GM19452 (cell line): Measurements from ENCODE around the gene LYSMD2.
"Not testable (repeated sequence)": the region's sequence is repeated elsewhere in the genome, so short reads cannot be mapped to it uniquely, and the experiment has no call there.

Experiments used
- ATAC-seq: cut with Tn5 transposase; IDR thresholded peaks from one replicate; pipeline ENCODE4 v1.9.1; 2021; ENCODE audit not compliant: unreplicated experiment

The LYSMD2 gene, protein sequence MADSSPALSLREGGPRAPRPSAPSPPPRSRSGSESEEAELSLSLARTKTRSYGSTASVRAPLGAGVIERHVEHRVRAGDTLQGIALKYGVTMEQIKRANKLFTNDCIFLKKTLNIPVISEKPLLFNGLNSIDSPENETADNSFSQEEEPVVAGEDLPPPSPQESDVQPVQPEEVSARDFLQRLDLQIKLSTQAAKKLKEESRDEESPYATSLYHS

DNA sequence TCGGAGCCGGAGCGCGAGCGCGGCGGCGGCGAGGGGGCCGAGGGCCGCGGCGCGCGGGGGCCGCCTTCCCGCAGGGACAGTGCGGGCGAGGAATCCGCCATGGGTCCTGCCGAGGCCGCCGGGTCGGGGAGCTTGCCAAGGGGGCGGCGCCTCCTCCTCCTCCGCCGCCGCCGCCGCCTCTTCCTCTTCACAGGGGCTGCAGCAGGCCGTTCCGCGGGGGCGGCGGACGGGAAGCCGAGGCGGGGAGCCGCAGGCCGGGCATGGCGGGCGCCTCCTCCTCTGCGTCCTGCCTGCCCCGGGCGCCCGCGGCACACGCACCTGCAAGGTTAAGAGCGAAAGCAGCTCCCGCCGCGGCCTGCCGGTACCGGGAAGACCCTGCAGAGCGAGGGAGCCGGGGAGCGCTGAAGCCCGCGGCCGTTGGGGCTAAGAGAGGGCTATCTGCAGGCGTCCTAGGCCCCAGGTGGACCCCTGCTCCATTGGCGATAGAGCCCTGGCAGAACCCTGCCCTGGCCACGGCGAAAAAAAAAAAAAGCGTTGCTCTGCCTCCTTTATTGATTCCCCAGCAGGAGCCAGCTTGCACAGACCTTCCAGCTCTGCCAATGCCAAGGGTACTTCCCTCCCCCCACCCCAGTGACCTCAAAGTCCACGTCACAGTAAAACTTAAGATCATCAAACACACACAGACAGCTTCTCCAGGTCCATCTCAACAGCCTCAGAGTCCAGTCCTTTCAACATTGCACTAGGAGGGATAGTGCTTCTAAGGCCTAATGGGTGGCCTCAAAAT, at the start of gene LYSMD2:
TSS of gene LYSMD2 (minus strand) at position 134 of the 784 bp plus-strand sequence. CDS start at position 101, 33 bp downstream.
- peak; percentile 43 for ATAC-seq

- not testable (repeated sequence) for ATAC-seq
These were observed 49.7 kb upstream of the LYSMD2 start for GRCh38 chr15:51787130-51787529.

DNA sequence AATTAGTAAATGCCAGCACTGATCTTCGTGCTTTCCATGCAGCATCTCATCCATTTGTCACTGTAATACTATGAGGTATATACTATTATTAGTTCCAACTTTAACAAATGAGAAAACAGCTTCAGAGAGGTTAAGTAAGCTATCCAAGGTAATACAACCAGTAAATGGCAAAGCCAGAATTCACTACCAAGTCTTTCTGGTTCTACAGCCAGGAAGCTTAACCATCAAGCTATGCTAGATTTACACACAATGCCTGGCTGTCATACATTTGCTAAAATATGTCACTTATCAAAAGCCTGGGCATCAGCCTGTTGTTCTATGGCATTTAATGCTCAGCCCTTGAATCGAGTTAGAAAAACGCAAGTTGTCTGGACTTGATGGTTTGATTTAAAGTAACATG, 46.5 kb upstream of the LYSMD2 start:
- ATAC-seq, result no peak

- no peak for ATAC-seq
These were observed 45.0 kb upstream of the LYSMD2 start for GRCh38 chr15:51782357-51782896.

GRCh38 chr15:51781506-51781905, 44.1 kb upstream of the LYSMD2 start:
- ATAC-seq, result no peak

DNA sequence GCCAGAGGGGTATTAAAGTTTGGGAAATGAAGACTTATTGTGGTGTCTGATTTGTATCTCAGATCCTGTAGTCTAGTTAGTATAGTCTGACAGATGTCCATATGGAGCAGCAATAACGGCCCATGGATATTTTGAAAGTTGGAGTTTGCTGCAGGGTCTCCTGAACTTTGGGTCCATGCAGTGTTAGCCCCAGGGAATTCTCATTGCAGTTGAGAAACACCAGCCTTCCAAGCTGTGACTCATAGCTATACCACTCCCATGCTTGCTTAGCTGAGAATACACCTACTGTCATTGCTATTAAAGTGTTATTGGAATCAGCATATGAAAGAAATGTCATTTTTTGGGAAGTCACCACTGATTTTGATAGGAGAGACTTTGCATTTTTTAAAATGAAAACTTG, 43.2 kb upstream of the LYSMD2 start:
- no peak for ATAC-seq

DNA sequence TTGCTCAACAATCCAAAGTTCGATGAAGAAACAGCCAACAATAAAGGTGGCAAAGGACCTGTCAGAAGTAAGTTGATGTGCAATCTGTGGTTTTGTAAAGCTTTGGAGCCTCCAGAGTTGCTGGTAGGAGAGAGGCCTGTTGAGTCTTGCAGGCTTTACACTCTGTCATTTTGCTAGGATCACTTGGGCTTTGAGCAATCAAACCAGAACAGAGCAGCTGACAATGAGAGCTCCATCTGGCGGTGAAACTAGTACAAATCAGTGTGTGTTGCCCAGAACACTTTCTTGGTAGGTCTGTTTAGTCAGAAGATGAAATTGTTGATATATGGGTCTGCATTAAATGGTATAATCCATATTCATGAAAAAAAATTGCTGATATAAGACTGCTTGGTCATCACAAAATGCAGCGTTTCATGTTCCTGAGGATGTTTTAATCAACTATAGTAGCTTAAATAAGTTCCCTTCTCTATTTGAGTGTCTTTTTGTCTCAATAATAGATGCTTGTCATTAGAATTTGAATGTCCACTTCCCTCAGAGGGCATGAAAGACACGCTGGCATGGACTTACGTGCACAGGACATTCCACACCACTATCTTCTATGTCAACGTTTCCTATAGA, 39.6 kb upstream of the LYSMD2 start:
- no peak for ATAC-seq

DNA sequence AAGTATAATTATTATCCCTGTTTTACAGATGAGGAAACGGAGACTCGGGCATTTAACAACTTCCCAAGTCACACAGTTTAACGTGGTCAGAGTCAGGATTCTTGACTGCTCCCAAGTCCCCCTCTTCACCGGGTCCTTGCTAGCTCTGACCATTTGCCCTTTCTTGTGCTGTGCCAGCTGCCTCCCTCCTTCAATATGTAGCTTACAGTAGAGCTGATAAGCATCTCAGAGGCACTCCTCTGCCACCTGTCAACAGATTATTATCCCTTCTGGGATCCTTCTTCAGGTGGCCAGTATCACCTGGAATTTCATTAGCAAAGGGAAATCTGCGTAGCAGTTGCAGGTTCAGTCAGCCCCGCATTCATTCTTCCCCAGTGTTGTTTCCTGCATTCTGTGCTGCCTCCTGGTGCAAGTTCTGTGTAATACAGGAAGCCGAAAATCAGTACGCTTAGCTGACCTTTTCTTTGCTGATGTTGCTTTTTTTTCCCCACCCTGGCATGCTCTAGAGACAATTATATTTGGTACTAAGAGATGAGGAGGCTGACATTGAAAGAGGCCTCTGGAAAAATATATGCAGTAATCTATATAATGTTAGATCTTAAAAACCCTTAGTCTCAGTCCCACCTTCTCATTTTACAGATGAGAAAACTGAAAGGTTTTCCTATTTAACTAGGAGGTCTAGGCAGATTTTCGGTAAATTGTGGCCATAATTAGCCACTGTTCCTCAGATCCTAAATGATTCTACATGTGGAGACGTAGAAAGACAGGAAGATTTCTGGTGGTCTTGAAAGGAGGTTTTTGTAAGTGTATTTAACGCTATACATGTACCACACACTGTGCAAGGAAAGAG, 38.7 kb upstream of the LYSMD2 start:
- peak; percentile 67 for ATAC-seq

DNA sequence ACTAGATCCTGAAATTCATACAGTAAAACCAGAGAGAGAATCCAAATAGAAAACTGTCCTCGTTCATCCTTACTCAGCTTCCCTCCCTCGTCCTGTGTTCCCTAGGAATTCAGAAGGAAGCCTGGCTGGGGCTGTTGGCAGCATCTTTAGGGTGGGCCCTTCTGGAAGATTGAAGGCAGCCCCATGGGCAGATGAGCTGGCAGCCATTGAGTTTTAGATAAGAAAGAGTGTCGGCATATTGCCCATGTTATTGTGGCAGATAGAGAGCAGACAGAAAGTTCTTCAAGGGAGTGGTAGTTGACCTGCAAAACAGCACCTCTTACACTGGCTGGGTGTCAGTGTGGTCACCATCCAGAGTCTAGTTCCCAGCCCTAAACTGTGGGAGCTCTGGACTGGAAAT, 37.5 kb upstream of the LYSMD2 start:
- ATAC-seq, result no peak

DNA sequence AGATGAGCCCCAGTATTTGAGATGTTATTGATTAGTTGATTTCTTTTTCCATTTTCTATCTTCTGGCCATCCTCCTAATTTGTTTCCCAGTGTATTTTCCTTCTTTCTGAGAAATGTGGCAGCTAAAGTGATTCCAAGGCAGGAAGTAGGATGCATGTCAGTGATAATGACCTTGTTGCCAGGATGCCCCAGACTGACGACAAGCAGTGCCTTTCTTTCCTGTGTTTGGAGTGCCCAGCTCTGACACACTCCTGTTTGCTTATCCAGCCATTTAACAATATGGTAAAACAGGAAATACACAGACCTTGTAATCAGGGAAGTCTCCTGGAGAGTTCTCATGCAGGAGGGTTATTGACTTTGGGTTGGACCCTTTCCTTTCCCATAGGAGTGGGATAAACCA, 34.3 kb upstream of the LYSMD2 start:
- ATAC-seq, result no peak

- no peak for ATAC-seq
These were observed 33.4 kb upstream of the LYSMD2 start for GRCh38 chr15:51770902-51771301.

GRCh38 chr15:51768018-51768417, 30.6 kb upstream of the LYSMD2 start:
- no peak for ATAC-seq

DNA sequence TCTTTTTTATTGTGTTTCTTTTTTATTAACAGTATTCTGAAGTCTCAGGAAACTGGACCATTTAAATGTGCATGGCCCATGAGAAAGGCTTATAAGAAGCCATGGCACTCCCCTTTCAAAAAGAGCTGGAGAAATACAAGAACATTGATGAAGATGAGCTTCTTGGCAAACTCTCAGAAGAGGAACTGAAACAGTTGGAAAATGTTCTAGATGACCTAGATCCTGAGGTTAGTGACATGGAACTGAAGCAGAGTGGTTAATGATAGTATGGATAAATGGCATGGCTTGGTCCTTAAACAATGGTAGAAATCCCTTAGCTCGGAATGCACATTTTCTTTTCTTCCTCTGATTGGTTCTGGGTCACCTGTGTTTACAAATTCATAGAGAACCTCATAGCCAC, 28.9 kb upstream of the LYSMD2 start:
- ATAC-seq, result no peak

GRCh38 chr15:51765751-51766150, 28.3 kb upstream of the LYSMD2 start:
- ATAC-seq, result no peak

- no peak for ATAC-seq
These were observed 23.4 kb upstream of the LYSMD2 start for GRCh38 chr15:51760805-51761204.

DNA sequence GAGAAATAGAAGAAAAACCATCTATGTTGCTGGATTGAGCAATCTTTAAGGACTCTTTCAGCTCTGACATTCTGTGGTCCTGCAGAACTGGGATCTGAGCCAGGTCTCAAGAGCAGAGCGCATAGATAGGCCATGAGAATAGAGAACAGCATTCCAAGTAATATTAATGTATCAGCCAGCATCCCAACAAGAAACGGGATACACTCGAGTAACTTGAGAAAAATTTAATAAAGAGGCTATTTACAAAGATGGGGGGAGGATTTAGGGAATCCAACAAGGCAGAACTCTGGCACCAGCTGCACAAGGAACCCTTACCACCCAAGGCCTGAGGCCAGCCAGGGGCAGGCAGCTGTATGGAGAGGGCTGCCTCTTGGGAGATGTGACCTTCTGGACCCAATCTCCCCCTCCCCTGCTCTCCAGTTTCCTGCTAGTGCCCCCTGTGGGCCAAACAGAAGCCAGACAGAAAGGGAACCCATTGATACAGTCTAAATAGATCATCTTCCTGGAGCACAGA, 22.2 kb upstream of the LYSMD2 start:
- no peak for ATAC-seq

DNA sequence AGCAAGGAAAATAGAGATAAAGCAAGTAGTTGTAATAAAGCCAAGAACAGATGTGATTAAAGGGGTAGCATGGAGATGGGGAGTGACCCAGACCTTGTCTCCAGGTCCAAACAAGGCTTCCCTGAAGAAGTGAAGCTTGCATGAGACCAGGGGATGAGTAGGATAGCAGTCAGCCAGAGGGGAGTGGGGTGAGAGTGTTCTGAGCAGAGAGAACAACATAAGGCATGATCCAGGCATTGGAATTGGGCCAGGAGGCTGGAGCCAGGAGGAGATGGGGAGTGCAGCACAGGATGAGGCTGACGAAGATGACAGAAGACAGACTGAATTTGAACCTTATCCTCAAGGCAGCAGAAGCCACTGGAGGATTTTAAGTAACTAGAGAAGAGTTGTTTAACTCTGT, 21.2 kb upstream of the LYSMD2 start:
- no peak for ATAC-seq

DNA sequence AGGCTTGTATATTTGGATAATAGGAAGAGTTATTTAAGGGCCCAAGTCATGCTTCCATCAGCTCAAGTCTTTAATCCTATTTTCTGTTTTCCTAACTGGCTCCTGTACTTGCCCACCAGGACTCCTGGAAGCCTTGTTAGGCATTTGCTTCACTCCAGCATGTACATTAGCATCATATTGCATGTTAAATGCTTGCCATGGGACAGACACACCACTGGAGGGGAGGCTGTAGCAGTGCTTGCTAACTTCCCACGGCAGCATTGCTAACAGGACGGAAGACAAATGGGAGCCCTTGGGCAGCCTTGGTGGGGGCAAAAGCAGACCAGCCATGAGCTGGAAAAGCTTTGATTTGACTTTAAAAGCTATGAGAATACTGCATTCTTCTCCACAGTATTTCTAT, 20.0 kb upstream of the LYSMD2 start:
- no peak for ATAC-seq

- no peak for ATAC-seq
These were observed 19.0 kb upstream of the LYSMD2 start for GRCh38 chr15:51756482-51756881.

DNA sequence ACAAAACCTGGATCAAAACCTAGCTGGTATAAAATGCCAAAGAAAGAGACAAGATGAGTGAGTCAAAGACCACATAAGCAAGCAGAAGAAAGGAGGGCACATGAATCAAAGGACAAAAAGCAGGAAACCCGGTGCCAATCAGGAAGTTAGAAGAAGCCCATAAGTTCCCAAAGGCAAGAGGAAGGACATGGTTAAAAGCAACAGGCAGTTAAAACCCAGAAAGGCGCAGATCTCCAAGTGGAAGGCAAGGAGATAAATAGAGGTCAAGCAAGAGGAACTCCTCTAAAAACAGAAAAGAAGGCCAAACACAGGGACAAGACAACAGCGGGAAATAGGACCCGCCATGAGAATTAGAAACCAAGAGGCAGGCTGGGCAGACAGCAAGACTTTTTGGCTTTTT, 18.3 kb upstream of the LYSMD2 start:
- ATAC-seq, result no peak

GRCh38 chr15:51754267-51754666, 16.8 kb upstream of the LYSMD2 start:
- no peak for ATAC-seq
